Suprapubic skin (tissue), 4 donors: ENCODE results near the gene ZFAND3. TPM values are rescaled to one million over a fixed set of nuclear protein-coding genes. Genes with fewer than 3 reads are reported as not detected.

Experiments
- DNase-seq, 2 donors: peaks; one replicate each; pipeline ENCODE4 v3.0.0-alpha.2; 2019; ENCODE audit warnings: low spot score in 2 of 2
- H3K27ac ChIP-seq: fragments of 200-600 bp; sonication (generic); one replicate; pipeline ENCODE4 v1.5.1; 2019
- H3K27me3 ChIP-seq: fragments of 200-600 bp; sonication (generic); one replicate; pipeline ENCODE4 v1.5.1; 2019
- H3K36me3 ChIP-seq: fragments of 200-600 bp; sonication (generic); one replicate; pipeline ENCODE4 v1.5.1; 2019
- H3K4me1 ChIP-seq: fragments of 200-600 bp; sonication (generic); one replicate; pipeline ENCODE4 v1.5.1; 2019
- H3K4me3 ChIP-seq: fragments of 200-600 bp; sonication (generic); one replicate; pipeline ENCODE4 v1.5.1; 2019; ENCODE audit warnings: mild to moderate bottlenecking
- H3K9me3 ChIP-seq: fragments of 200-600 bp; sonication (generic); one replicate; pipeline ENCODE4 v1.5.1; 2019
- EP300 ChIP-seq: sonication (generic); formaldehyde crosslinking; IDR thresholded peaks from one replicate; pipeline ENCODE4 v1.6.1; 2017; ENCODE audit warnings: antibody characterized with exemption
- POLR2A ChIP-seq, 2 donors: fragments of 450-650 bp; IDR thresholded peaks; one replicate each; pipeline ENCODE4 v1.6.1; 2017; ENCODE audit warnings: antibody characterized with exemption in 2 of 2, mild to moderate bottlenecking in 2 of 2, moderate library complexity in 2 of 2
- POLR2AphosphoS5 ChIP-seq, 3 donors: sonication (generic); formaldehyde crosslinking; IDR thresholded peaks; one replicate each; pipeline ENCODE4 v1.6.1; 2017; ENCODE audit warnings: antibody characterized with exemption in 3 of 3
- WGBS: methylation state at CpG from one replicate; pipeline ENCODE4 v1.1.5; 2018; 5-methylcytosine and 5-hydroxymethylcytosine counted together
- total RNA-seq, 4 donors: library from RNA; depleted of rRNA; stranded (reverse); fragments of >200 nt; gene quantifications; one replicate each; pipeline ENCODE4 v1.1.0, GENCODE V29; 2016
- TF ChIP-seq, protein P1 (sequence below), 2 donors: fragments of 200-600 bp in 1 of 2; fragments of 450-650 bp in 1 of 2; sonication (generic) in 1 of 2; IDR thresholded peaks; one replicate each; pipeline ENCODE4 v1.5.1; 2016 to 2019; ENCODE audit warnings: antibody characterized with exemption in 2 of 2, mild to moderate bottlenecking in 1 of 2, moderate library complexity in 1 of 2

ZFAND3 gene
- total RNA-seq, 4 donors from 2014 or later, result 31.1 to 41.0 (median 36.3) TPM

DNA sequence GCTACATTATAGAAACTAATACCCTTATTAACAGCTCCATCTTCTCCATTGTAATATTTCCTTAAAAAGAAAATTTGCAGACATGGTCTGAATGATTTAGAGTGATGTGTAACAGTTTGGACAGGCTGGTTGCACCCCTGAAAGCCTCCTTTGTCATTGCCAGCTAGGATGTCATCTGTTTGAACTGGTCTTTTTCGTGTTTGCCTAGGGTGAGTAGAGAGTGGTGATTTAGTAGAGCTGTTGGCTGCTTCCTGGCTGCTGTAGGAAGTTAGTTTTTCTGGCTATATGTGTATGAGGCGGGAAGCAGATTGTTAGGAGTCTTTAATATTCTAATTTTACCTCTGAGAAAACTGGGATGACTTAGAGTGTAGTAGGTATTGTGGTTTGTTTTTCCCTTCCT, 101.1 kb downstream of the ZFAND3 start:
- Histone ChIP-seq H3K27me3 (no peaks in the 10 kb centered on the region), H3K4me1 (peaks cover 9% of the 10 kb centered on the region), H3K36me3 (peaks cover 7% of the 10 kb centered on the region), H3K27ac (no peak overlapping the region), H3K9me3 (no peaks in the 10 kb centered on the region), H3K4me3 (no peak overlapping the region)
- WGBS, result 54% methylated on average over 2 of the region's 2 CpGs
- TF ChIP-seq EP300 (no peak), POLR2AphosphoS5 (IDR thresholded peaks at IDR 0.05) (no peak), POLR2A (IDR thresholded peaks at IDR 0.05) (no peak)
- TF ChIP-seq, protein P1, sequence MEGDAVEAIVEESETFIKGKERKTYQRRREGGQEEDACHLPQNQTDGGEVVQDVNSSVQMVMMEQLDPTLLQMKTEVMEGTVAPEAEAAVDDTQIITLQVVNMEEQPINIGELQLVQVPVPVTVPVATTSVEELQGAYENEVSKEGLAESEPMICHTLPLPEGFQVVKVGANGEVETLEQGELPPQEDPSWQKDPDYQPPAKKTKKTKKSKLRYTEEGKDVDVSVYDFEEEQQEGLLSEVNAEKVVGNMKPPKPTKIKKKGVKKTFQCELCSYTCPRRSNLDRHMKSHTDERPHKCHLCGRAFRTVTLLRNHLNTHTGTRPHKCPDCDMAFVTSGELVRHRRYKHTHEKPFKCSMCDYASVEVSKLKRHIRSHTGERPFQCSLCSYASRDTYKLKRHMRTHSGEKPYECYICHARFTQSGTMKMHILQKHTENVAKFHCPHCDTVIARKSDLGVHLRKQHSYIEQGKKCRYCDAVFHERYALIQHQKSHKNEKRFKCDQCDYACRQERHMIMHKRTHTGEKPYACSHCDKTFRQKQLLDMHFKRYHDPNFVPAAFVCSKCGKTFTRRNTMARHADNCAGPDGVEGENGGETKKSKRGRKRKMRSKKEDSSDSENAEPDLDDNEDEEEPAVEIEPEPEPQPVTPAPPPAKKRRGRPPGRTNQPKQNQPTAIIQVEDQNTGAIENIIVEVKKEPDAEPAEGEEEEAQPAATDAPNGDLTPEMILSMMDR (IDR thresholded peaks at IDR 0.05), result no peak
- no peak for DNase-seq

DNA sequence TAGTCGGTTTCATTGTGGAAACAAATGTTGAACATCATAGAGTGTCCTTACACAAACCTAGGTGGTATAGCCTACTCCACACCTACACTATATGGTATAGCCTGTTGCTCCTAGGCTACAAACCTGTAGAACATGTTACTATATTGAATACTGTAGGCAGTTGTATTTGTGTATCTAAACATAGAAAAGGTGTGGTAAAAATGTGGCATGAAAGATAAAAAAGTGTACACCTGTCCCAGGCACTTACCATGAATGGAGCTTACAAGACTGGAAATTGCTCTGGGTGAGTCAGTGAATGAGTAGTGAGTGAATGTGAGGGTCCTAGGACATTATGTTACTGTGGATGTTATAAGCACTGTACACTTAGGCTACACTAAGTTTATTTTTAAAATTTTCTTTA, 103.0 kb downstream of the ZFAND3 start:
- H3K9me3 ChIP-seq, result no peaks in the 10 kb centered on the region
- no peaks in the 10 kb centered on the region for H3K27me3 ChIP-seq
- no peak for DNase-seq
- no peak overlapping the region for H3K4me3 ChIP-seq
- peaks cover 7% of the 10 kb centered on the region for H3K4me1 ChIP-seq
- no peak overlapping the region for H3K27ac ChIP-seq
- no peaks in the 10 kb centered on the region for H3K36me3 ChIP-seq
- TF ChIP-seq EP300 (no peak), POLR2AphosphoS5 (IDR thresholded peaks at IDR 0.05) (no peak), POLR2A (IDR thresholded peaks at IDR 0.05) (no peak)
- TF ChIP-seq, protein P1 (IDR thresholded peaks at IDR 0.05), result no peak
- WGBS, result 89% methylated on average over 1 of the region's 1 CpG

DNA sequence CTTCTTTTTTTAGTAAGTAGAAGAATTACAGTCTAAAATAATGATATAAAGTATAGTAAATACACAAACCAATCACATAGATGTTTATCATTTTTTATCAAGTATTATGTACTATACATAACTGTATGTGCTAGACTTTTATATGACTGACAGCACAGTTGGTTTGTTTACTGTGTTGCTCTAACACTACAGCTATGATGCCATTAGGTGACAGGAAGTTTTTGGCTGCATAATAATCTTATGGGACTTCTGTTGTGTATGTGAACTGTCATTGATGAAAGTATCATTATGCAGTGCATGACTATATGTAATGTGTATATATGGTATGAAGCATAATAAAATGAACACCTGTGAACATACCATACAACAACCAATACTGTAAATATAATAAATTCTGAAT, 104.0 kb downstream of the ZFAND3 start:
- H3K27ac ChIP-seq, result no peak overlapping the region
- H3K9me3 ChIP-seq, result no peaks in the 10 kb centered on the region
- H3K4me3 ChIP-seq, result no peak overlapping the region
- no peak for TF ChIP-seq POLR2AphosphoS5 (IDR thresholded peaks at IDR 0.05)
- H3K4me1 ChIP-seq, result peaks cover 7% of the 10 kb centered on the region
- no peaks in the 10 kb centered on the region for H3K27me3 ChIP-seq
- no peaks in the 10 kb centered on the region for H3K36me3 ChIP-seq
- no peak for DNase-seq

DNA sequence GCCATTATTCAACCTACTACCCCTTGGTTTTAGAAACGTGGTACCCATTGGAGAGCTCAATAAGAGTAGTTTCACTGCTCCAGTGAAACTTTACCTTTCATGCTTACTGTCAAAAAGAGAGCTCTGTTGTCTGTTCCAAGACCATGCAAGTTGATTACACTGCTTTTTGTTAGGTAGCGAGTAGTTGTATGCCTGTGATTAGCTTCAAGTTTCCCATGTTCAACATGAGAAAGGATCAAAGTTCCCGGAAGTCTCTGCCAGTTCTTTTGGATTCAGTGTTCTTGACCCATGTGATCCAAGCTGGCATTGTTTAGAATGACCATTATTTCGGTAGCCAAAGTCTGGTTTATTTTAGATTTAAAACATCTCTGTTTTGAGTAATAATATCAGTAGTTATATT, 107.1 kb downstream of the ZFAND3 start:
- 90% methylated on average over 4 of the region's 4 CpGs for WGBS
- Histone ChIP-seq H3K9me3 (no peaks in the 10 kb centered on the region), H3K4me1 (no peaks in the 10 kb centered on the region), H3K27me3 (no peaks in the 10 kb centered on the region), H3K27ac (no peak overlapping the region), H3K4me3 (no peak overlapping the region), H3K36me3 (no peaks in the 10 kb centered on the region)
- no peak for DNase-seq
- TF ChIP-seq EP300, result no peak
- no peak for TF ChIP-seq POLR2A (IDR thresholded peaks at IDR 0.05)
- TF ChIP-seq, protein P1 (IDR thresholded peaks at IDR 0.05), result no peak
- TF ChIP-seq POLR2AphosphoS5 (IDR thresholded peaks at IDR 0.05), result no peak

DNA sequence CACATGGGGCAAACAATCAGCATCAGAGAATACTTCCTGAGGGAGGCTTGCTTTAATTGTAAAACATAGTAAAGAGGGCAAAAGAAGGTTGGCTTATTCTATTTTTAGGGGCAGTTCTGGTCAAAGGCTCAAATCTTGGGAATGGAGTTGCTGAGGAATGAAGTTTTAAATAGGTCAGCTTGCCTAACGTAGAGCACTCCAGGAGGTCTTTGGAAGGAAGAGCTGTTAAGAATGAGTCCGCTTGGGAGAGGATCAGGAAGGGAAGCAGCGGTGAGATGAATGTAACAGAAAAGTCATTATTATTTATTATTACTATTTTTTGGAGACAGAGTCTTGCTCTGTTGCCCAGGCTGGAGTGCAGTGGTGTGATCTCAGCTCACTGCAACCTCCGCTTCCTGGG, 108.7 kb downstream of the ZFAND3 start:
- Histone ChIP-seq H3K36me3 (no peaks in the 10 kb centered on the region), H3K4me3 (no peak overlapping the region), H3K4me1 (no peaks in the 10 kb centered on the region), H3K27ac (no peak overlapping the region), H3K27me3 (no peaks in the 10 kb centered on the region), H3K9me3 (no peaks in the 10 kb centered on the region)
- no peak for DNase-seq
- TF ChIP-seq, protein P1 (IDR thresholded peaks at IDR 0.05), result no peak
- no peak for TF ChIP-seq POLR2A (IDR thresholded peaks at IDR 0.05)
- TF ChIP-seq EP300, result no peak
- TF ChIP-seq POLR2AphosphoS5 (IDR thresholded peaks at IDR 0.05), result no peak
- WGBS, result 87% methylated on average over 4 of the region's 4 CpGs

DNA sequence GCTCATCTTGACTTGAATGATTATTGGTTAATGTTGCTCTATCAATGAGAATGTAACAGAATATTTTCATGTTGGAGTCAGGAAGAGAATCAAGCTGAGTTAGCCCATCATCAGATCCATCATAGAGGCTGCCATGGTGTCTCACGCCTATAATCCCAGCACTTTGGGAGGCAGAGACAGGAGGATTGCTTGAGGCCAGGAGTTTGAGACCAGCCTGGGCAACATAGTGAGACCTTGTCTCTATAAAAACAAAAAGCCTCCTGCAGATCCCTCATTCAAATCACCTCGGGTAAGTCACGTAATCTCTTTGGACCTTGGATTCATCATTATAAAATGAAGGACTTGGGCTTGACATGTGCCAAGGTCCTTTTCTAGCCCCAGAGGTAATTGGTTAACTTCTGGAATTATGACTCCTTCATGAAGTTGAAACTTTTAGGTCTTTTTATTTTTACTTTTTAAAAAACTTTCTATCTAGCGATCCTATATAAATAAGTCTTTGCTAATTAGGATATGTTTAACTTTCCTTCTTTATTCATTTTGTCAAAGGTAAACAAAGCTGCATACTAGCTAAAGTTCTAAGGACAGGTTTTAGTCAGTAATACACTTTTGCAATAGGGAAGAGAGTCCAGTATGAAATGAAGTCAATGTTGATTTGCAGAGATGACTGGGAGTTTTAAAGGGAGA, 110.9 kb downstream of the ZFAND3 start:
- DNase-seq, result no peak
- H3K4me3 ChIP-seq, result no peak overlapping the region
- H3K27me3 ChIP-seq, result no peaks in the 10 kb centered on the region
- 96% methylated on average over 4 of the region's 4 CpGs for WGBS
- TF ChIP-seq EP300 (no peak), POLR2A (IDR thresholded peaks at IDR 0.05) (no peak), POLR2AphosphoS5 (IDR thresholded peaks at IDR 0.05) (no peak)
- TF ChIP-seq, protein P1 (IDR thresholded peaks at IDR 0.05), result no peak
- no peak overlapping the region for H3K27ac ChIP-seq
- no peaks in the 10 kb centered on the region for H3K4me1 ChIP-seq
- H3K9me3 ChIP-seq, result no peaks in the 10 kb centered on the region
- no peaks in the 10 kb centered on the region for H3K36me3 ChIP-seq
